Mesenchymal stem cell (in vitro differentiated cells and primary cell): ENCODE measurements around the gene CREBL2.

Experiments used
- DNase-seq: peaks from one replicate; pipeline ENCODE4 v3.0.0-alpha.2; 2013
- H2AFZ ChIP-seq: one replicate; pipeline ENCODE4 v1.6.1; 2013; ENCODE audit warnings: low read depth, mild to moderate bottlenecking, control low read depth, inconsistent platforms, low read length, moderate library complexity
- H2AK5ac ChIP-seq: 2 replicates; pipeline ENCODE4 v1.6.1; 2013; ENCODE audit warnings: low read length, moderate library complexity, mild to moderate bottlenecking, inconsistent platforms; ENCODE audit not compliant: severe bottlenecking
- H2BK120ac ChIP-seq: one replicate; pipeline ENCODE4 v1.6.1; 2013; ENCODE audit warnings: low read depth, mild to moderate bottlenecking, inconsistent platforms, low read length, moderate library complexity
- H2BK12ac ChIP-seq, 2 experiments: one replicate each; pipeline ENCODE4 v1.6.1; 2013; ENCODE audit warnings: inconsistent platforms in 2 of 2, low read length in 2 of 2, mild to moderate bottlenecking in 2 of 2, moderate library complexity in 2 of 2, control low read depth in 1 of 2
- H2BK15ac ChIP-seq: one replicate; pipeline ENCODE4 v1.6.1; 2013; ENCODE audit warnings: mild to moderate bottlenecking, low read depth, inconsistent platforms; ENCODE audit not compliant: poor library complexity, severe bottlenecking
- H2BK5ac ChIP-seq: 2 replicates; pipeline ENCODE4 v1.6.1; 2013; ENCODE audit warnings: low read depth, mild to moderate bottlenecking, low read length, control low read depth, inconsistent platforms; ENCODE audit not compliant: poor library complexity, severe bottlenecking
- H3K14ac ChIP-seq, 2 experiments: one replicate each; pipeline ENCODE4 v1.6.1; 2013; ENCODE audit warnings: inconsistent platforms in 2 of 2, low read length in 2 of 2, control low read depth in 1 of 2, mild to moderate bottlenecking in 1 of 2, moderate library complexity in 1 of 2
- H3K18ac ChIP-seq, 2 experiments: one replicate each; pipeline ENCODE4 v1.6.1; 2013; ENCODE audit warnings: inconsistent platforms in 2 of 2, low read length in 2 of 2, control low read depth in 1 of 2, low read depth in 1 of 2, mild to moderate bottlenecking in 1 of 2
- H3K23ac ChIP-seq, 2 experiments: one replicate each; pipeline ENCODE4 v1.6.1; 2013; ENCODE audit warnings: inconsistent platforms in 2 of 2, low read length in 2 of 2, mild to moderate bottlenecking in 2 of 2, moderate library complexity in 2 of 2, control low read depth in 1 of 2
- H3K27ac ChIP-seq: 2 replicates; pipeline ENCODE4 v1.5.1; 2013; ENCODE audit warnings: mild to moderate bottlenecking, moderate library complexity, low read length, control low read depth, inconsistent platforms; ENCODE audit not compliant: poor library complexity, severe bottlenecking
- H3K27me3 ChIP-seq, 2 experiments: 2 replicates each; pipeline versions ENCODE4 v1.6.1 to v1.7.0; 2013; ENCODE audit warnings: low read length in 2 of 2, mild to moderate bottlenecking in 2 of 2, moderate library complexity in 2 of 2, control low read depth in 1 of 2, inconsistent platforms in 1 of 2; ENCODE audit not compliant: control insufficient read depth in 1 of 2, insufficient read depth in 1 of 2
- H3K36me3 ChIP-seq, 2 experiments: 2 replicates each; pipeline versions ENCODE4 v1.6.1 to v1.7.0; 2013; ENCODE audit warnings: low read length in 2 of 2, control low read depth in 1 of 2, inconsistent platforms in 1 of 2, low read depth in 1 of 2, mild to moderate bottlenecking in 1 of 2; ENCODE audit not compliant: insufficient read depth in 2 of 2, control insufficient read depth in 1 of 2
- H3K4ac ChIP-seq, 2 experiments: one replicate each; pipeline ENCODE4 v1.6.1; 2013; ENCODE audit warnings: inconsistent platforms in 2 of 2, low read length in 2 of 2, mild to moderate bottlenecking in 2 of 2, moderate library complexity in 2 of 2, control low read depth in 1 of 2, low read depth in 1 of 2
- H3K4me1 ChIP-seq: 2 replicates; pipeline ENCODE4 v1.6.1; 2013; ENCODE audit warnings: low read depth, low read length, control low read depth; ENCODE audit not compliant: control insufficient read depth, insufficient read depth
- H3K4me2 ChIP-seq: 2 replicates; pipeline ENCODE4 v1.6.1; 2013; ENCODE audit warnings: low read length, mild to moderate bottlenecking, inconsistent platforms; ENCODE audit not compliant: poor library complexity, severe bottlenecking
- H3K4me3 ChIP-seq, 2 experiments: 2 replicates each; pipeline versions ENCODE4 v1.5.1 to v1.7.0; 2013; ENCODE audit warnings: low read length in 2 of 2, mild to moderate bottlenecking in 2 of 2, control low read depth in 1 of 2, low read depth in 1 of 2; ENCODE audit not compliant: insufficient read depth in 1 of 2
- H3K79me1 ChIP-seq: replicated peaks from 2 replicates; pipeline ENCODE4 v1.6.1; 2013; ENCODE audit warnings: mild to moderate bottlenecking, control low read depth, low read length, inconsistent platforms; ENCODE audit not compliant: poor library complexity, severe bottlenecking
- H3K9ac ChIP-seq: 2 replicates; pipeline ENCODE4 v1.7.0; 2013; ENCODE audit warnings: mild to moderate bottlenecking, low read length, moderate library complexity
- H3K9me3 ChIP-seq: 2 replicates; pipeline ENCODE4 v1.7.0; 2013; ENCODE audit warnings: mild to moderate bottlenecking, low read length; ENCODE audit not compliant: control insufficient read depth
- H4K8ac ChIP-seq: one replicate; pipeline ENCODE4 v1.6.1; 2013; ENCODE audit warnings: inconsistent platforms, mild to moderate bottlenecking, low read length, moderate library complexity
- H4K91ac ChIP-seq: one replicate; pipeline ENCODE4 v1.6.1; 2013; ENCODE audit warnings: mild to moderate bottlenecking, low read length, inconsistent platforms
- WGBS: methylation state at CpG from one replicate; pipeline ENCODE4 v1.1.7; 2013; ENCODE audit warnings: mixed read lengths; 5-methylcytosine and 5-hydroxymethylcytosine counted together

CREBL2 gene

DNA sequence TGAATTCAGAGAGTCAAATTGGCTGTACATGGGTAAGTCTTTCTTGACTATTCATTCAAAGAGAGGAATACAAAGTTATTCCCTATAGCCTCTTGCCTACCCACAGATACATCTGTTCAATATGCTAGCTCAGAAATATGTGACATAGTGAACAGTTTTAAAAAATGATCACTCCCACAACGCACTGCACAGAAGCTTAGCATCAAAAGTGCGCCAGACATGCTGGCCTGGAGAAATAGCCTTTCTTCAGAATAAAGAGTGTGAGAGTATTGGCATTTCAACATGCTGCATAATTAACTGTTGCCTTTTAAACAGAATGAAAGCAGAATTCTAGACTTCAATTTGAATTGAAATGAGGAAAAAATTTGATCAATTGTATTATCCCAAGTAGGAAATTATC is 57.3 kb downstream of the CREBL2 start:
- no peak overlapping the region for H2BK12ac ChIP-seq
- H2BK15ac ChIP-seq, result no peak overlapping the region
- no peak overlapping the region for H3K9ac ChIP-seq
- no peaks in the 10 kb centered on the region for H3K27me3 ChIP-seq
- no peak overlapping the region for H3K4ac ChIP-seq
- 100% methylated on average over 2 of the region's 2 CpGs for WGBS
- no peak overlapping the region for H4K8ac ChIP-seq
- H3K14ac ChIP-seq, result no peak overlapping the region
- no peak overlapping the region for H2BK5ac ChIP-seq
- H4K91ac ChIP-seq, result no peak overlapping the region
- no peak overlapping the region for H3K23ac ChIP-seq
- H2BK120ac ChIP-seq, result no peak overlapping the region
- no peak overlapping the region for H3K27ac ChIP-seq
- no peaks in the 10 kb centered on the region for H3K4me1 ChIP-seq
- no peak overlapping the region for H3K4me3 ChIP-seq
- DNase-seq, result no peak
- no peak overlapping the region for H2AK5ac ChIP-seq
- no peaks in the 10 kb centered on the region for H3K79me1 ChIP-seq
- no peak overlapping the region for H2AFZ ChIP-seq
- H3K9me3 ChIP-seq, result no peaks in the 10 kb centered on the region
- no peak overlapping the region for H3K4me2 ChIP-seq
- no peak overlapping the region for H3K18ac ChIP-seq
- no peaks in the 10 kb centered on the region for H3K36me3 ChIP-seq

DNA sequence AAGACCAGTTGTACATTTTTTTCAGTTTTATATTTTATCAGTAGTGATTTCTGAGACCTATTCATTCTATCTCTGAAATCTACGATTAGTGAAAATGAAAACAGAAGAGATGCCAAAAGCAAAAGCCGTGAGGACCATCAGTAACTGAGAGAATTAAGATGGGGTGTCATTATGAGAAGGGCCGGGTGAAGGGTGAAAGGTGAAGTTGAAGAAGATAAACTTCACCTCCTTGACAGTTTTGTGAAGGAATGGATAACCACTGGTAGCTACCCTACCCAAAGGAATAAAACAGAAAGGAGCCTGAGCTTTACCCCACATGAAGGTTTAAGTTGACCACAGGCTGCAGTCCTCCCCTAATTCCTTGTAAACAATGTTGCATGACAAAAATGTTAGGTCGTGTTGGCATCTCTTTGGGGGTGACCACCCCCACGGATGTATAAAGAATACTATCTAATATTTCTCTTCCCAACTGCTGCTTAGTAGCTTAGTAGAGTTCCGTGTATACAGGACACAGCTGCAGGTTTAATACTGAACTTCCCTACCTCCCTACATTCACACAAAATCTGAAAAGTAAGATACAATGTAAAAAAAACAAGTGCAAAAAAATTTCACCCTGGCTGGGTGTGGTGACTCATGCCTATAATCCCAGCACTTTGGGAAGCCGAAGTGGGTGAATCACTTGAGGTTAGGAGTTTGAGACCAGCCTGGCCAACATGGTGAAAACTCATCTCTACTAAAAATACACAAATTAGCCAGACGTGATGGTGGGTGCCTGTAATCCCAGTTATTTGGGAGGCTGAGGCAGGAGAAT is 60.4 kb downstream of the CREBL2 start:
- 56% methylated on average over 7 of the region's 8 CpGs for WGBS

DNA sequence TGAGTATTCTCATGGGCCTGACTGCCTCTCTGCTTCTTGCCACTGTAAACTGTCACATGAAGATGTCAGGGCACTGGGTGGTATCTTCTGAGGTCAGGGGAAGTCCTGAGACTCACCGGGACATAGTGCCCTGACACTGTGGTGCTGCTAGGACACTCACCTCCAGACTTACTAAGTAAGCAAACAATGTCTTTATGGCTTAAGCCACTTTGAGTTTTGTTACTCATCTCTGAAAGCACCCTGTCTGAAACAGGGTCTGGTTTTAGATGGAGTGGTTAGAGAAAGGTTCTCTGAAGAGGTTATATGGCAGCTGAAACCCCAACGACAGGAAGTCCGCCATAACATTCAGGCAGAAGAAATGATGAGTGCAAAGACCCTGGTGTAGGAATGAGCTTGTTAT is 61.6 kb downstream of the CREBL2 start:
- Histone ChIP-seq H2BK12ac (no peak overlapping the region), H3K4me1 (no peaks in the 10 kb centered on the region), H2AFZ (no peak overlapping the region), H2AK5ac (no peak overlapping the region), H3K9ac (no peak overlapping the region), H2BK15ac (no peak overlapping the region), H4K8ac (no peak overlapping the region), H3K23ac (no peak overlapping the region), H3K4ac (no peak overlapping the region), H4K91ac (no peak overlapping the region), H3K27ac (no peak overlapping the region), H3K14ac (no peak overlapping the region), H3K18ac (no peak overlapping the region), H3K4me2 (no peak overlapping the region), H2BK5ac (no peak overlapping the region), H3K36me3 (no peaks in the 10 kb centered on the region), H3K79me1 (no peaks in the 10 kb centered on the region), H3K9me3 (no peaks in the 10 kb centered on the region), H3K4me3 (no peak overlapping the region), H2BK120ac (no peak overlapping the region), H3K27me3 (no peaks in the 10 kb centered on the region)
- WGBS, result 74% methylated on average over 3 of the region's 3 CpGs
- DNase-seq, result no peak

More for the DNA sequence above, 60.4 kb downstream of the CREBL2 start:
- no peak overlapping the region for H3K4me2 ChIP-seq
- no peak overlapping the region for H3K14ac ChIP-seq
- H3K4me1 ChIP-seq, result no peaks in the 10 kb centered on the region
- no peak overlapping the region for H2AK5ac ChIP-seq
- no peaks in the 10 kb centered on the region for H3K9me3 ChIP-seq
- H3K23ac ChIP-seq, result no peak overlapping the region
- no peak overlapping the region for H4K91ac ChIP-seq
- H4K8ac ChIP-seq, result no peak overlapping the region
- H2AFZ ChIP-seq, result no peak overlapping the region
- H3K9ac ChIP-seq, result no peak overlapping the region
- no peak overlapping the region for H3K18ac ChIP-seq
- H3K36me3 ChIP-seq, result no peaks in the 10 kb centered on the region
- no peak overlapping the region for H3K4ac ChIP-seq
- no peaks in the 10 kb centered on the region for H3K27me3 ChIP-seq
- no peak overlapping the region for H2BK120ac ChIP-seq
- no peak overlapping the region for H3K27ac ChIP-seq
- H2BK12ac ChIP-seq, result no peak overlapping the region
- no peaks in the 10 kb centered on the region for H3K79me1 ChIP-seq
- no peak overlapping the region for H2BK5ac ChIP-seq
- H3K4me3 ChIP-seq, result no peak overlapping the region
- no peak overlapping the region for H2BK15ac ChIP-seq
- DNase-seq, result peak; percentile 19

DNA sequence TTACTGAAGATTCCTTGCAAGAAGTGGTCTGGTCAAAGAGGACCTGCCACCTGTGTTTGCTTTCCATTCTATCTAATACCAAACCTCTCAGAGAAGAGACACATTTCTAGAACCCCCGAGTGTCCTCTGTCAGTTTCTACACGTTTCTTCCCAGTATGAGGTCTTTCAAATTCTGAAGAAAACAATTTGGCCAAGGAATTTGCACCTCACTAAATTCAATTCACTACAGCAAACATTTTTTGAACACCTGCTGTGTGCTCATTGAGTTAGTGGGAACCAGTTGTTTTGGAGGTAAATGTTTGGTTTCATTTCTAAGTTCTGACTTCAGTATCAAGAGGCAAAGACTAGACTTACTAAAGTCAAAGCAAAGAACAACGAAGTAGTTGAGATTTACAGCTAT is 64.9 kb downstream of the CREBL2 start:
- Histone ChIP-seq H3K4me2 (no peak overlapping the region), H2AK5ac (no peak overlapping the region), H3K27me3 (peaks cover 0 to 4% of the 10 kb centered on the region in 2 experiments), H3K4ac (no peak overlapping the region), H4K8ac (no peak overlapping the region), H3K9me3 (no peaks in the 10 kb centered on the region), H2BK5ac (no peak overlapping the region), H2BK12ac (no peak overlapping the region), H3K79me1 (no peaks in the 10 kb centered on the region), H3K36me3 (no peaks in the 10 kb centered on the region), H3K4me1 (no peaks in the 10 kb centered on the region), H4K91ac (no peak overlapping the region), H3K14ac (no peak overlapping the region), H3K27ac (no peak overlapping the region), H2BK15ac (no peak overlapping the region), H2BK120ac (no peak overlapping the region), H3K9ac (no peak overlapping the region), H3K18ac (no peak overlapping the region), H3K4me3 (no peak overlapping the region), H3K23ac (no peak overlapping the region), H2AFZ (no peak overlapping the region)
- DNase-seq, result no peak
- 0% methylated on average over 2 of the region's 3 CpGs for WGBS
